CD4-positive, alpha-beta T cell (primary cell): ENCODE results near the gene SSBP2. TPM values are rescaled to one million over a fixed set of nuclear protein-coding genes. Genes with fewer than 3 reads are reported as not detected.
"Not testable (repeated sequence)": the region's sequence is repeated elsewhere in the genome, so short reads cannot be mapped to it uniquely, and the experiment has no call there.

Experiments used
- ATAC-seq: fragments of 200-7000 bp; cut with Tn5 transposase; one replicate; pipeline ENCODE4 v1.10.0; 2022; ENCODE audit warnings: mild to moderate bottlenecking; ENCODE audit not compliant: poor library complexity
- CTCF ChIA-PET: fragments of 350-600 bp; sonication (Branson Sonifier 250); formaldehyde crosslinking; loops from one replicate; lab custom pipeline; 2021; ENCODE audit warnings: antibody characterized with exemption, inconsistent platforms; lab: Charles Lee
- POLR2A ChIA-PET: fragments of 350-600 bp; sonication (Branson Sonifier 250); formaldehyde crosslinking; loops from one replicate; lab custom pipeline; 2021; ENCODE audit warnings: antibody characterized with exemption, inconsistent platforms; lab: Charles Lee
- DNase-seq, 14 experiments: peaks; one replicate each; pipeline ENCODE4 v3.0.0-alpha.2; 2013 to 2020; ENCODE audit warnings: mixed read lengths in 2 of 14
- H3K27ac ChIP-seq, 2 donors: one replicate each; pipeline versions ENCODE4 v1.5.1 to v1.7.0; 2013; ENCODE audit warnings: low read length in 2 of 2, low read depth in 1 of 2, mild to moderate bottlenecking in 1 of 2
- H3K27me3 ChIP-seq, 2 experiments: 1 replicate in 1 of 2; 2 replicates in 1 of 2; pipeline versions ENCODE4 v1.6.1 to v1.7.0; 2013; ENCODE audit warnings: low read length in 2 of 2, control low read depth in 1 of 2, mild to moderate bottlenecking in 1 of 2, moderate library complexity in 1 of 2; ENCODE audit not compliant: insufficient read depth in 2 of 2, control insufficient read depth in 1 of 2
- H3K36me3 ChIP-seq: one replicate; pipeline ENCODE4 v1.6.1; 2013; ENCODE audit warnings: low read length, control low read depth; ENCODE audit not compliant: insufficient read depth
- H3K4me1 ChIP-seq: one replicate; pipeline ENCODE4 v1.6.1; 2013; ENCODE audit warnings: low read length, control low read depth; ENCODE audit not compliant: insufficient read depth
- H3K4me3 ChIP-seq: one replicate; pipeline ENCODE4 v1.5.1; 2013; ENCODE audit warnings: mild to moderate bottlenecking, low read length, moderate library complexity
- H3K9me3 ChIP-seq, 2 experiments: 1 replicate in 1 of 2; 2 replicates in 1 of 2; pipeline versions ENCODE4 v1.6.1 to v1.7.0; 2013; ENCODE audit warnings: low read length in 2 of 2, mild to moderate bottlenecking in 2 of 2, control low read depth in 1 of 2, moderate library complexity in 1 of 2; ENCODE audit not compliant: control insufficient read depth in 1 of 2, insufficient read depth in 1 of 2
- H3K27ac Mint-ChIP-seq: one replicate; pipeline ENCODE4 v1.8.0; 2020; ENCODE audit warnings: mixed read lengths
- H3K27me3 Mint-ChIP-seq: one replicate; pipeline ENCODE4 v1.8.0; 2021; ENCODE audit warnings: mixed read lengths
- H3K36me3 Mint-ChIP-seq: one replicate; pipeline ENCODE4 v1.8.0; 2021; ENCODE audit warnings: low read depth, mixed read lengths
- H3K4me1 Mint-ChIP-seq: one replicate; pipeline ENCODE4 v1.8.0; 2021; ENCODE audit warnings: low read depth, mixed read lengths
- H3K4me3 Mint-ChIP-seq: one replicate; pipeline ENCODE4 v1.8.0; 2020; ENCODE audit warnings: mild to moderate bottlenecking, mixed read lengths
- H3K9me3 Mint-ChIP-seq: one replicate; pipeline ENCODE4 v1.8.0; 2020; ENCODE audit warnings: mixed read lengths
- CTCF ChIP-seq: fragments of 200-600 bp; IDR thresholded peaks from one replicate; pipeline ENCODE4 v1.8.0; 2022; ENCODE audit warnings: antibody characterized with exemption, mild to moderate bottlenecking
- intact Hi-C, 2 experiments: fragments of 100-400 bp; cut with DNase I in 1 of 2; cut with micrococcal nuclease in 1 of 2; formaldehyde crosslinking; loops; one replicate each; pipeline versions ENCODE4 v1.15.1 to v1.9.0; 2023 to 2025; cut with DNase I, micrococcal nuclease
- total RNA-seq, 174 experiments: library from RNA in 2 of 174; stranded (reverse) in 2 of 174; gene quantifications; one replicate each; pipeline ENCODE4 v1.2.3 and lab custom pipeline; 2021 to 2026

SSBP2 gene
- total RNA-seq, 2 experiments from 2014 or later = 33.5 to 36.3 TPM

- Histone ChIP-seq H3K27me3 (no peaks in the 10 kb centered on the region), H3K4me3 (no peak overlapping the region), H3K27ac (no peak overlapping the region), H3K9me3 (no peaks in the 10 kb centered on the region), H3K4me1 (peaks cover 8% of the 10 kb centered on the region), H3K36me3 (no peaks in the 10 kb centered on the region)
- Mint-ChIP-seq H3K36me3 (peaks cover 31% of the 10 kb centered on the region), H3K9me3 (no peaks in the 10 kb centered on the region), H3K4me3 (no peak overlapping the region), H3K27me3 (no peaks in the 10 kb centered on the region), H3K4me1 (peaks cover 16% of the 10 kb centered on the region), H3K27ac (no peak overlapping the region)
- intact Hi-C loops = no loop called here
- CTCF ChIA-PET = no interaction called here
- ATAC-seq (peak; percentile 70), DNase-seq (peak in 8 of 14 experiments; percentile 1 to 67 (median 12))
- no peak for TF ChIP-seq CTCF
- POLR2A ChIA-PET = no interaction called here
Observed at GRCh38 chr5:81631124-81631523, 119.8 kb downstream of the SSBP2 start.

- ChIA-PET POLR2A (no interaction called here), CTCF (no interaction called here)
- Mint-ChIP-seq H3K27me3 (no peaks in the 10 kb centered on the region), H3K27ac (no peak overlapping the region), H3K4me1 (peaks cover 16% of the 10 kb centered on the region), H3K4me3 (peak overlapping the region; percentile 36), H3K36me3 (peaks cover 30% of the 10 kb centered on the region), H3K9me3 (no peaks in the 10 kb centered on the region)
- no peak overlapping the region for H3K4me3 ChIP-seq
- peak; percentile 37 for ATAC-seq
- peaks cover 8% of the 10 kb centered on the region for H3K4me1 ChIP-seq
- intact Hi-C loops = no loop called here
- no peaks in the 10 kb centered on the region for H3K36me3 ChIP-seq
- TF ChIP-seq CTCF = no peak
- no peaks in the 10 kb centered on the region for H3K27me3 ChIP-seq
- DNase-seq = no peak
- no peaks in the 10 kb centered on the region for H3K9me3 ChIP-seq
- no peak overlapping the region for H3K27ac ChIP-seq
Observed at GRCh38 chr5:81630684-81631083, 120.2 kb downstream of the SSBP2 start.

GRCh38 chr5:81629986-81630385 is 120.9 kb downstream of the SSBP2 start:
- no peak for DNase-seq
- ChIA-PET CTCF (no interaction called here), POLR2A (no interaction called here)
- H3K27me3 ChIP-seq = no peaks in the 10 kb centered on the region
- ATAC-seq = no peak
- Mint-ChIP-seq H3K9me3 (no peaks in the 10 kb centered on the region), H3K36me3 (peaks cover 36% of the 10 kb centered on the region), H3K4me1 (peaks cover 16% of the 10 kb centered on the region), H3K27ac (no peak overlapping the region), H3K27me3 (no peaks in the 10 kb centered on the region), H3K4me3 (no peak overlapping the region)
- no peak overlapping the region for H3K4me3 ChIP-seq
- intact Hi-C loops = no loop called here
- no peaks in the 10 kb centered on the region for H3K36me3 ChIP-seq
- no peak for TF ChIP-seq CTCF
- no peak overlapping the region for H3K27ac ChIP-seq
- peaks cover 8% of the 10 kb centered on the region for H3K4me1 ChIP-seq
- no peaks in the 10 kb centered on the region for H3K9me3 ChIP-seq

- H3K4me1 ChIP-seq, H3K36me3 ChIP-seq, ATAC-seq, H3K9me3 ChIP-seq, H3K27ac Mint-ChIP-seq, CTCF ChIA-PET, intact Hi-C loops, H3K9me3 Mint-ChIP-seq, H3K27me3 ChIP-seq, DNase-seq, H3K27me3 Mint-ChIP-seq, POLR2A ChIA-PET, H3K27ac ChIP-seq, H3K4me3 Mint-ChIP-seq, H3K4me3 ChIP-seq: not testable (repeated sequence)
- H3K4me1 Mint-ChIP-seq = peaks cover 16% of the 10 kb centered on the region
- peaks cover 50% of the 10 kb centered on the region for H3K36me3 Mint-ChIP-seq
Observed at GRCh38 chr5:81628061-81628460, 122.8 kb downstream of the SSBP2 start.
